Neuron (in vitro differentiated cells): ENCODE measurements around the gene SYT14.
"Not testable (repeated sequence)": the region's sequence is repeated elsewhere in the genome, so short reads cannot be mapped to it uniquely, and the experiment has no call there.

Experiments
- H2AFZ ChIP-seq: one replicate; pipeline ENCODE4 v1.6.1; 2013; ENCODE audit warnings: low read depth, mild to moderate bottlenecking, inconsistent platforms, low read length, moderate library complexity
- H3K27me3 ChIP-seq: one replicate; pipeline ENCODE4 v1.6.1; 2013; ENCODE audit warnings: low read length; ENCODE audit not compliant: insufficient read depth
- H3K36me3 ChIP-seq: one replicate; pipeline ENCODE4 v1.6.1; 2013; ENCODE audit warnings: low read length; ENCODE audit not compliant: insufficient read depth
- H3K4me1 ChIP-seq: one replicate; pipeline ENCODE4 v1.6.1; 2013; ENCODE audit warnings: low read length; ENCODE audit not compliant: insufficient read depth
- H3K4me3 ChIP-seq: 2 replicates; pipeline ENCODE4 v1.5.1; 2013; ENCODE audit warnings: mild to moderate bottlenecking, low read length, moderate library complexity
- H3K9me3 ChIP-seq: one replicate; pipeline ENCODE4 v1.6.1; 2013; ENCODE audit warnings: low read length

Gene SYT14

DNA sequence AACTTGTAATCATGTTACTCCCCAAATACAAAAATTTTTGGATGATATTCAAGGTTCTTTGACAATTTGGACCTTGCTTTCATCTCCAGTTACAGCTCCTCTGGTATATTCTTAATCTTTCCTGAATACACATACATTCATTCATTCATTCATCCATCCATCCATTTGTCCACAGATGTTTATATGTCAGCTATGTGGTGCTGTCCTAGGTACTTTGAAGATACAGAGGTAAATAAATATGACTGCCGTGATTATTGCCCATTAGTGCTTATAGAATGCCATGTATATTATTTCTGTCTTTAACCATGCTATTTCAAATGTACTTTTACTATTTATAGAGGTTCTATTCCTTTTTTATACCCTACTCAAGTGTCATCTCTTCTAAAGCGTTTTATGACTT, 72.1 kb downstream of the SYT14 start:
- H2AFZ ChIP-seq, result no peak overlapping the region
- H3K36me3 ChIP-seq, result no peaks in the 10 kb centered on the region
- no peaks in the 10 kb centered on the region for H3K27me3 ChIP-seq
- H3K4me1 ChIP-seq, result no peaks in the 10 kb centered on the region
- no peak overlapping the region for H3K4me3 ChIP-seq
- peaks cover 3% of the 10 kb centered on the region for H3K9me3 ChIP-seq

- no peaks in the 10 kb centered on the region for H3K27me3 ChIP-seq
- H3K4me1 ChIP-seq, result no peaks in the 10 kb centered on the region
- H2AFZ ChIP-seq, result no peak overlapping the region
- no peak overlapping the region for H3K4me3 ChIP-seq
- no peaks in the 10 kb centered on the region for H3K36me3 ChIP-seq
- no peaks in the 10 kb centered on the region for H3K9me3 ChIP-seq
Observed at GRCh38 chr1:210021145-210021860, 83.3 kb downstream of the SYT14 start.

DNA sequence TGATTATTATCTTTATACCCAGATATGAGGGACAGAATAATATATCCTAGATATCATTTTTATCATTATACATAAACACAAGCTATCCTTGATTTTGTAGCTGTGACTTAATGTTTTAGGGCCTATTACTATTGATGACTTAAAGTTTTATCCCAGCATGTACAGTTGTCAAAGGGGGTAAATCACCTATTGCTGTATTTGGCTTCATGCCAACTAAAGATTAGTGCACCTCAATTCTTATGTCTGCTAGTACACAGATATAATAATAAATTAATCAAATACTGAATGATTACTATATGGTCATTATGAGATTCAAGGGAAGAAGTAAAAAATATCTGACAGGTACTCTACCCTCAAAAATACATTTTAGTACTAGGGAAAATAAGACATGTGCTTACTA, 84.0 kb downstream of the SYT14 start:
- H3K9me3 ChIP-seq, result no peaks in the 10 kb centered on the region
- H3K4me1 ChIP-seq, result no peaks in the 10 kb centered on the region
- no peak overlapping the region for H3K4me3 ChIP-seq

GRCh38 chr1:210024282-210024681, 86.3 kb downstream of the SYT14 start:
- H3K4me1 ChIP-seq, result no peaks in the 10 kb centered on the region

More for the DNA sequence above, 84.0 kb downstream of the SYT14 start:
- H3K27me3 ChIP-seq, result no peaks in the 10 kb centered on the region
- no peak overlapping the region for H2AFZ ChIP-seq
- H3K36me3 ChIP-seq, result no peaks in the 10 kb centered on the region

DNA sequence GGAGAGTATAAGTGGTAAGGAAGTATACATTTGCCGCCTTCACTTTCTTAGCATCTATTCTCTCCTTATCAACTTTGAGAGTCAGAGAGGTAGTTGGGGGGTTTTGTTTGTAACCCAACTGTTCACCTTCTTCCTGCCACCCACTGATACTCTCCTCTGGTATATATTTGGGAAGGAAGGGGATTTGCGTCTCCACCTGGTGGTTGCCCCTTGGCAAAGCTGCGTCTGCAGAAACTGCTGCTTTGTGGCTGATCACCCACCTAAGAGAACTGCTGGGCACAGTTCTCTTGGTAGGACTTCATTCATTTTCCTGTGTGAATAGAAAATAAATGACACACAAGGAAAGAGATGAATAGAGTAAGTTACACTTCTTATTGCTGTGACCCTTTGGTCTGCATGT, 87.0 kb downstream of the SYT14 start:
- H3K4me1 ChIP-seq, result no peaks in the 10 kb centered on the region
- no peak overlapping the region for H2AFZ ChIP-seq
- H3K27me3 ChIP-seq, result no peaks in the 10 kb centered on the region
- H3K9me3 ChIP-seq, result no peaks in the 10 kb centered on the region
- H3K36me3 ChIP-seq, result no peaks in the 10 kb centered on the region
- H3K4me3 ChIP-seq, result no peak overlapping the region

More at GRCh38 chr1:210024282-210024681, 86.3 kb downstream of the SYT14 start:
- no peaks in the 10 kb centered on the region for H3K27me3 ChIP-seq
- no peaks in the 10 kb centered on the region for H3K9me3 ChIP-seq
- H3K4me3 ChIP-seq, result no peak overlapping the region
- no peaks in the 10 kb centered on the region for H3K36me3 ChIP-seq
- no peak overlapping the region for H2AFZ ChIP-seq

DNA sequence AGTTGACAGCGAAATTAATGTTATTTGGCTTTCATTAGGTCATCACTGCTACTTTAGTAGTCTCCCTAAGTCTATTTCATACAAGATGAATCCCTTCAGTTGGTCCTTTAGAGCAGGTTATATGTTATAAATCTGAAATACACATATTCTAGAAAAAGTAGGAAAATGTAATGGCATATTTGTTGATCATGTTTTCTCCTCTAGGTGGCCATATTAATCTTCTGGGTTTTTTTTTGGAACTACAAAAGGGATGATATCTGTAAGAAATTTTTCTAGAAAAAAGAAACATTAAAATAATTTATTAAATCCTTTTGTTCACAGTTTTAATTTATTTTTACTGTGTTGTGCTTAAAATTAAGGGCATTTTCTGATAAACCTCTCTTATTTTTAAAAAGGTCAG, 87.9 kb downstream of the SYT14 start:
- Histone ChIP-seq H3K4me3 (no peak overlapping the region), H3K27me3 (no peaks in the 10 kb centered on the region), H3K4me1 (no peaks in the 10 kb centered on the region), H3K36me3 (no peaks in the 10 kb centered on the region), H3K9me3 (peaks cover 2% of the 10 kb centered on the region), H2AFZ (no peak overlapping the region)

- H3K4me1 ChIP-seq, result no peaks in the 10 kb centered on the region
- H3K4me3 ChIP-seq, result no peak overlapping the region
- no peaks in the 10 kb centered on the region for H3K27me3 ChIP-seq
- H2AFZ ChIP-seq, result no peak overlapping the region
- peaks cover 2% of the 10 kb centered on the region for H3K9me3 ChIP-seq
- H3K36me3 ChIP-seq, result no peaks in the 10 kb centered on the region
Observed at GRCh38 chr1:210027994-210028393, 90.0 kb downstream of the SYT14 start.

GRCh38 chr1:210031473-210031872, 93.5 kb downstream of the SYT14 start:
- no peaks in the 10 kb centered on the region for H3K4me1 ChIP-seq
- no peak overlapping the region for H3K4me3 ChIP-seq
- no peak overlapping the region for H2AFZ ChIP-seq
- no peaks in the 10 kb centered on the region for H3K36me3 ChIP-seq
- H3K9me3 ChIP-seq, result peaks cover 2% of the 10 kb centered on the region
- H3K27me3 ChIP-seq, result no peaks in the 10 kb centered on the region

DNA sequence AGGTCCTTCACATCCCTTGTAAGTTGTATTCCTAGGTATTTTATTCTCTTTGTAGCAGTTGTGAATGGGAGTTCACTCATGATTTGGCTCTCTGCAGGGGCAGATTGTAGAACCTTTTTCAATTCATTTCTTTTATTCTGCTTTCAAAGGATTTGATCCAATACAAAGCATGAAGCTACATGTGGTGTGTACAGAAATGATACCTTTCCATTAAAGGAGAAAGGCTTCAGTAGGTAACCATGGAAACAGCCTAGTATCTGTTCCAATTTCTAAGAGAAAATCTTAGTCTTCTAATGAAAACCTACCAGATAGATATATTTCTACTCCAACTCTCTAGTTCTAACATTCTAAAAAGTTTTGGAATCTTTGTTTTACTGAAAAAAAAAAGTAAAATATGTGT, 105.0 kb downstream of the SYT14 start:
- H3K27me3 ChIP-seq, result no peaks in the 10 kb centered on the region
- H3K4me1 ChIP-seq, result peaks cover 3% of the 10 kb centered on the region
- H3K36me3 ChIP-seq, result no peaks in the 10 kb centered on the region
- peaks cover 4% of the 10 kb centered on the region for H3K9me3 ChIP-seq
- no peak overlapping the region for H2AFZ ChIP-seq
- no peak overlapping the region for H3K4me3 ChIP-seq

DNA sequence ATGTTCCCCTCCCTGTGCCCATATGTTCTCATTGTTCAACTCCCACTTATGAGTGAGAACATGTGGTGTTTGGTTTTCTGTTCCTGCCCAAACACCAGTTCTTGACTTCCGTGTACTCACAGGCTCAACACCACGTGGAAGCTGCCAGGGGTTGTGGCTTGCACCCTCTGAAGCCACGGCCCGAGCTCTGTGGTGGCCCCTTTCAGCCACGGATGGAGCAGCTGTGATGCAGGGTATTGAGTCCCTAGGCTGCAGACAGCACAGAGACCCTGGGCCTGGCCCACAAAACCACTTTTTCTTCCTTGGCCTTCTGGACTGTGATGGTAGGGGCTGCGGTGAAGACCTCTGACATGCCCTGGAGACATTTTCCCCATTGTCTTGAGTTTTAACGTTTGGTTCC, 111.6 kb downstream of the SYT14 start:
- no peaks in the 10 kb centered on the region for H3K36me3 ChIP-seq
- H3K27me3 ChIP-seq, result no peaks in the 10 kb centered on the region
- no peaks in the 10 kb centered on the region for H3K4me1 ChIP-seq
- no peak overlapping the region for H3K4me3 ChIP-seq
- H2AFZ ChIP-seq, result no peak overlapping the region
- peaks cover 3% of the 10 kb centered on the region for H3K9me3 ChIP-seq

DNA sequence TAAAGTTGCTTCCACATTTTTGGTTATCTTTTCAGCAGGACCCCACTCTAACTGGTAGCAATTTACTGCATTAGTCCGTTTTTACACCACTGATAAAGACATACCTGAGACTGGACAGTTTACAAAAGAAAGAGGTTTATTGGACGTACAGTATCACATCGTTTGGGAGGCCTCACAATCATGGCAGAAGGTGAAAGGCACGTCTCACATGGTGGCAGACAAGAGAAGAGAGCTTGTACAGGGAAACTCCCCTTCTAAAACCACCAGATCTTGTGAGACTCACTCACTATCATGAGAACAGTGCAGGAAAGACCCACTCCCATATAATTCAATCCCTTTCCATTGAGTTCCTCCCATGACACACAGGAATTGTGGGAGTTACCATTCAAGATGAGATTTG, 112.5 kb downstream of the SYT14 start:
- not testable (repeated sequence) for H3K9me3 ChIP-seq, H3K36me3 ChIP-seq, H3K4me1 ChIP-seq, H3K27me3 ChIP-seq, H2AFZ ChIP-seq, H3K4me3 ChIP-seq

- Histone ChIP-seq H3K27me3 (no peaks in the 10 kb centered on the region), H2AFZ (no peak overlapping the region), H3K9me3 (peaks cover 3% of the 10 kb centered on the region), H3K36me3 (no peaks in the 10 kb centered on the region), H3K4me3 (no peak overlapping the region), H3K4me1 (no peaks in the 10 kb centered on the region)
Observed at GRCh38 chr1:210053126-210053525, 115.1 kb downstream of the SYT14 start.

DNA sequence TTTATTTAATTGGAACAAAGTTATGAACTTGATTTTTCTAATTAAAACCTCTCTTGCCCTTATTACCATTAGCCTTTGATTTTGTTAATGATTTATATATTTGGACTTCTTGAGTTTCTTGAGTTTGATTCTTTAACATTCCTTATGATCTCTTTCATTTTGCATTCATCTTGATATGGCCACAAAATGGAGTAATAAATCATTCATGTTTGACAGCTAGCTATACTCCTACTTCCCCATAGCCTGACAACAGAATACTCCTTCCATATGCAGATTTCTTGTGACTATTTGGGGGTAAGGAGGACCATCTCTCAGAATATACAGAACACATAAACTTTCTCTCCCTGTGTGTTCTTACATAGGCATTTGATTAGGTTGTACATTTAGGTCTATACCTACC, 119.6 kb downstream of the SYT14 start:
- no peak overlapping the region for H3K4me3 ChIP-seq
- H3K4me1 ChIP-seq, result peaks cover 15% of the 10 kb centered on the region
- no peaks in the 10 kb centered on the region for H3K9me3 ChIP-seq
- no peaks in the 10 kb centered on the region for H3K36me3 ChIP-seq
- no peaks in the 10 kb centered on the region for H3K27me3 ChIP-seq
- no peak overlapping the region for H2AFZ ChIP-seq

DNA sequence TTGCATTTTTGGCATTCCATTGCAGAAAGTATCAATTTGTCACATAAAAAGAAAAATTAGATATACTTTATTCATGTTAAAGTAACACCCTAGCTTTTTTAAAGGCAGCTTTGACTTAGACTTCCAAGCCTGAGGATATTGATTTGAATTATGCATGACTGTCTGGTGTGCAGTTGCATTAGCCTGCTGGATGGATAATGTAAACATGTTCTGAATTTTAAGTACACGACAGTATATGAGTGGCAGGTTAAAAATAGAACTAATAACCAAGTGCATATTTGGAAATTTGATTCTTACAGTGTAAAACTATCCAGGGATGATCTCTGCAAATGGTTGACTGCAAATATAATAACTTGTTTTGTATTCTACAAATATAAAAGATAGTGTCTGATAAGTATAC, 124.0 kb downstream of the SYT14 start:
- Histone ChIP-seq H3K36me3 (no peaks in the 10 kb centered on the region), H3K4me3 (no peak overlapping the region), H2AFZ (no peak overlapping the region), H3K9me3 (peaks cover 2% of the 10 kb centered on the region), H3K4me1 (peaks cover 15% of the 10 kb centered on the region), H3K27me3 (no peaks in the 10 kb centered on the region)
